Stimulated activated CD4-positive, alpha-beta T cell treated with anti-CD3 and anti-CD28 coated beads, Interleukin-12 subunit alpha, Interleukin-12 subunit beta, amount 100 ng/mL, for 48 hours (primary cell): ENCODE measurements around the gene HOXC4.
"Not testable (repeated sequence)": the region's sequence is repeated elsewhere in the genome, so short reads cannot be mapped to it uniquely, and the experiment has no call there.

Experiments used
- DNase-seq, 3 donors: peaks; one replicate each; pipeline ENCODE4 v3.0.0-alpha.2; 2020; ENCODE audit warnings: low read depth in 2 of 3, low spot score in 1 of 3

HOXC4 gene

GRCh38 chr12:54053003-54053750, 458 bp upstream of the HOXC4 start:
- DNase-seq, result no peak

- DNase-seq, result no peak
These were observed 1.1 kb downstream of the HOXC4 start for GRCh38 chr12:54054742-54055194.

- no peak for DNase-seq
These were observed 1.9 kb downstream of the HOXC4 start for GRCh38 chr12:54055552-54055951.

GRCh38 chr12:54056110-54056509, 2.5 kb downstream of the HOXC4 start:
- no peak for DNase-seq

- no peak for DNase-seq
These were observed 4.6 kb downstream of the HOXC4 start for GRCh38 chr12:54058128-54058768.

- no peak for DNase-seq
These were observed 6.0 kb downstream of the HOXC4 start for GRCh38 chr12:54059668-54060067.

GRCh38 chr12:54060174-54060974, 6.7 kb downstream of the HOXC4 start:
- DNase-seq, result no peak

- DNase-seq, result no peak
These were observed 7.5 kb downstream of the HOXC4 start for GRCh38 chr12:54060975-54061778.

- no peak for DNase-seq
These were observed 12.0 kb downstream of the HOXC4 start for GRCh38 chr12:54065677-54066076.

GRCh38 chr12:54066408-54066807, 12.8 kb downstream of the HOXC4 start:
- no peak for DNase-seq

- DNase-seq, result no peak
These were observed 14.9 kb downstream of the HOXC4 start for GRCh38 chr12:54068418-54069070.

GRCh38 chr12:54071942-54072341, 18.3 kb downstream of the HOXC4 start:
- DNase-seq, result no peak

- no peak for DNase-seq
These were observed 20.7 kb downstream of the HOXC4 start for GRCh38 chr12:54074308-54074707.

GRCh38 chr12:54075409-54075808, 21.8 kb downstream of the HOXC4 start:
- no peak for DNase-seq

GRCh38 chr12:54075974-54076373, 22.3 kb downstream of the HOXC4 start:
- no peak for DNase-seq

GRCh38 chr12:54077843-54078242, 24.2 kb downstream of the HOXC4 start:
- DNase-seq, result not testable (repeated sequence)

GRCh38 chr12:54079115-54079514, 25.5 kb downstream of the HOXC4 start:
- DNase-seq, result not testable (repeated sequence)

GRCh38 chr12:54080008-54080924, 26.6 kb downstream of the HOXC4 start:
- DNase-seq, result not testable (repeated sequence)

- DNase-seq, result not testable (repeated sequence)
These were observed 27.4 kb downstream of the HOXC4 start for GRCh38 chr12:54081053-54081514.
